ENCODE measurements around the gene HTT-AS. TPM values are rescaled to one million over a fixed set of nuclear protein-coding genes. Genes with fewer than 3 reads are reported as not detected.

The HTT-AS gene
- total and polyA plus RNA-seq, 2 of the 13 experiments (the other 11 are each of a cell fraction or from before 2014, with no cell fraction given), result not detected

- POLR2A ChIA-PET, result no interaction called here
- H3K79me2 ChIP-seq (ENCODE audit: insufficient read depth, low read length), result no peaks in the 10 kb centered on the region
- no peaks in the 10 kb centered on the region for H4K20me1 ChIP-seq (ENCODE audit: insufficient read depth, low read length)
- in situ Hi-C loops (cut with HindIII; ENCODE audit: extremely low pct_ligation_motif_present, low pct_unique_long_range_greater_than_20kb) (no loop called here), intact Hi-C loops (cut with micrococcal nuclease; ENCODE audit: unreplicated experiment) (no loop called here)
- ATAC-seq (no peak), DNase-seq (ENCODE audit: low spot score) (no peak), FAIRE-seq (no peak)
- no peak for TF ChIP-seq BCL3 (CRISPR knock-in tag; IDR thresholded peaks at IDR 0.05)
- no peak for TF ChIP-seq ZNF556 (CRISPR knock-in tag; IDR thresholded peaks at IDR 0.05; ENCODE audit: borderline replicate concordance)
- TF ChIP-seq ZMAT5 (CRISPR knock-in tag; IDR thresholded peaks at IDR 0.05; ENCODE audit: borderline replicate concordance, low read depth), result no peak
- TF ChIP-seq MTF1 (CRISPR knock-in tag; IDR thresholded peaks at IDR 0.05), result no peak
- no peak for TF ChIP-seq TIGD3 (CRISPR knock-in tag; IDR thresholded peaks at IDR 0.05; ENCODE audit: borderline replicate concordance)
- TF ChIP-seq IRX3 (CRISPR knock-in tag; IDR thresholded peaks at IDR 0.05; ENCODE audit: borderline replicate concordance, low read depth), result no peak
- TF ChIP-seq ZGPAT (CRISPR knock-in tag; IDR thresholded peaks at IDR 0.05), result no peak
- no peak for TF ChIP-seq KLF11 (CRISPR knock-in tag; IDR thresholded peaks at IDR 0.05)
- no peak for TF ChIP-seq FOSL2 (CRISPR knock-in tag; IDR thresholded peaks at IDR 0.05)
- TF ChIP-seq ZZZ3 (CRISPR knock-in tag; IDR thresholded peaks at IDR 0.05; ENCODE audit: borderline replicate concordance), result no peak
- no peak for TF ChIP-seq ZNF512 (CRISPR knock-in tag; IDR thresholded peaks at IDR 0.05)
- no peak for TF ChIP-seq MXD4 (CRISPR knock-in tag; IDR thresholded peaks at IDR 0.05)
- TF ChIP-seq ZNF513 (CRISPR knock-in tag; conservative IDR thresholded peaks at IDR 0.05), result no peak
- TF ChIP-seq U2AF2 (IDR thresholded peaks at IDR 0.05; ENCODE audit: low read depth, low read length), result no peak
- no peak overlapping the region for H3K4me3 ChIP-seq (replicated peaks in 1 of 3; ENCODE audit: insufficient read depth in 1 of 3, low read depth in 2 of 3, low read length in 3 of 3)
- no peak overlapping the region for H3K4me2 ChIP-seq (ENCODE audit: low read depth, low read length)
- no peaks in the 10 kb centered on the region; a peak in 1 of 5 replicates for H3K27me3 ChIP-seq (ENCODE audit: control insufficient read depth in 1 of 2, insufficient read depth in 2 of 2, low read length in 2 of 2)
- no peak overlapping the region for H3K27ac ChIP-seq (ENCODE audit: extremely low read length, insufficient read depth, low read length)
- no peaks in the 10 kb centered on the region for H3K36me3 ChIP-seq (replicated peaks in 1 of 2; ENCODE audit: control insufficient read depth in 1 of 2, insufficient read depth in 2 of 2, low read length in 2 of 2)
- 69% methylated on average over 6 of the region's 6 CpGs for whole genome bisulfite sequencing (ENCODE audit: low lambda C conversion rate)
- no peak overlapping the region for H2AFZ ChIP-seq (ENCODE audit: low read length)
- no TSS peak for BruUV-seq (replicated peaks)
- CTCF ChIA-PET (ENCODE audit: low intra/inter-chr PET ratio, low total read pairs), result no interaction called here
- H3K9me3 ChIP-seq (ENCODE audit: low read length), result peaks cover 16% of the 10 kb centered on the region
- no peak overlapping the region for H3K9ac ChIP-seq (ENCODE audit: insufficient read depth, low read depth, low read length)
- no peaks in the 10 kb centered on the region for H3K4me1 ChIP-seq (ENCODE audit: insufficient read depth, low read length)
These were observed 14.4 kb downstream of the HTT-AS start for GRCh38 chr4:3059943-3060342.
